Neural progenitor cell (in vitro differentiated cells): ENCODE data around the gene MAP3K1.

Experiments
- CTCF ChIP-seq: fragments of 200-600 bp; sonication (generic); IDR thresholded peaks from 2 replicates; pipeline ENCODE4 v1.5.1; 2017; ENCODE audit warnings: antibody characterized with exemption, mild to moderate bottlenecking
- EZH2 ChIP-seq: fragments of 200-600 bp; sonication (generic); IDR thresholded peaks from 2 replicates; pipeline ENCODE4 v1.6.1; 2017; ENCODE audit warnings: antibody characterized with exemption, mild to moderate bottlenecking, moderate library complexity
- EZH2phosphoT487 ChIP-seq: fragments of 200-600 bp; sonication (generic); IDR thresholded peaks from 2 replicates; pipeline ENCODE4 v1.6.1; 2017; ENCODE audit warnings: antibody characterized with exemption

GRCh38 chr5:56831773-56832172 lies 16.4 kb downstream of the MAP3K1 start:
- TF ChIP-seq CTCF, result no peak
- TF ChIP-seq EZH2phosphoT487, result no peak
- TF ChIP-seq EZH2, result no peak
